Gastrocnemius medialis (tissue), 4 donors: ENCODE measurements around the gene DENND1A.

Experiments used
- POLR2A ChIP-seq, 2 donors: fragments of 450-650 bp; IDR thresholded peaks; one replicate each; pipeline ENCODE4 v1.6.1; 2017; ENCODE audit warnings: antibody characterized with exemption in 2 of 2, mild to moderate bottlenecking in 2 of 2, moderate library complexity in 2 of 2
- TF ChIP-seq, protein P1 (sequence below), 5 experiments: fragments of 450-650 bp in 3 of 5; fragments of 200-600 bp in 2 of 5; sonication (generic) in 2 of 5; IDR thresholded peaks in 4 of 5; conservative IDR thresholded peaks in 1 of 5; 1 replicate in 4 of 5; 2 replicates in 1 of 5; pipeline ENCODE4 v1.5.1; 2016 to 2019; ENCODE audit warnings: antibody characterized with exemption in 5 of 5, mild to moderate bottlenecking in 3 of 5, moderate library complexity in 3 of 5

DNA sequence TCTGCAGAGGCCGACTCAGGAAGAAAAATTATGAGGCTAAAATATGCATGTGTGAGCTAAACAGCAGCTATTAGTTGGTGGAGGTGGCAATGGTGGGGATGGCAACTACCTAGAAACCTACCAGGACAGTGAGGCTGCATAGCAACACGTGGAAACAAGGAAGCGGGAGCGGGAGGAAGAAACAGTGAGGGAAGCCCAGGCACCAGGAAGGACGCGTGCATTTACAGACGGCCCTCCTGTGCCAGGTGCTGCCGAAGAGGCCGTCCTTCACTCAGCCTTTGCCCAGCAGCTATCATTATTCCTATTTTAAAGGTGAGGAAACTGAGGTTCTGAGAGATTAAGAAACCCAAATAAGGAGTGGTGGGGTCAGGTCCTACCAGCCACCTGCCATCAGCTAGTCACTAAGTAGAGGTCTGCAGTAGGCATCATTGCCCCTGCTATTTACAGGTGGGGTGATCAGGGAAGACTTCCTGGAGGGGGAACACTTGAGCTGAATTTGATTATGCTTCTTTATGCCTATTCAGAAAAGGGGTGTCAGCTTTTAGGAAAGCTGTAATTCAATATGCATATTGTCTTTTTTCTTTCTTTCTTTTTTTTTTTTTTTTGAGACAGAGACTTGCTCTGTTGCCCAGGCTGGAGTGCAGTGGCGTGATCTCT, 448.6 kb downstream of the DENND1A start:
- TF ChIP-seq, protein P1, sequence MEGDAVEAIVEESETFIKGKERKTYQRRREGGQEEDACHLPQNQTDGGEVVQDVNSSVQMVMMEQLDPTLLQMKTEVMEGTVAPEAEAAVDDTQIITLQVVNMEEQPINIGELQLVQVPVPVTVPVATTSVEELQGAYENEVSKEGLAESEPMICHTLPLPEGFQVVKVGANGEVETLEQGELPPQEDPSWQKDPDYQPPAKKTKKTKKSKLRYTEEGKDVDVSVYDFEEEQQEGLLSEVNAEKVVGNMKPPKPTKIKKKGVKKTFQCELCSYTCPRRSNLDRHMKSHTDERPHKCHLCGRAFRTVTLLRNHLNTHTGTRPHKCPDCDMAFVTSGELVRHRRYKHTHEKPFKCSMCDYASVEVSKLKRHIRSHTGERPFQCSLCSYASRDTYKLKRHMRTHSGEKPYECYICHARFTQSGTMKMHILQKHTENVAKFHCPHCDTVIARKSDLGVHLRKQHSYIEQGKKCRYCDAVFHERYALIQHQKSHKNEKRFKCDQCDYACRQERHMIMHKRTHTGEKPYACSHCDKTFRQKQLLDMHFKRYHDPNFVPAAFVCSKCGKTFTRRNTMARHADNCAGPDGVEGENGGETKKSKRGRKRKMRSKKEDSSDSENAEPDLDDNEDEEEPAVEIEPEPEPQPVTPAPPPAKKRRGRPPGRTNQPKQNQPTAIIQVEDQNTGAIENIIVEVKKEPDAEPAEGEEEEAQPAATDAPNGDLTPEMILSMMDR (IDR thresholded peaks at IDR 0.05 in 4 of 5, conservative IDR thresholded peaks at IDR 0.05 in 1 of 5): no peak
- TF ChIP-seq POLR2A (IDR thresholded peaks at IDR 0.05): no peak
